Measurements from ENCODE around the gene UTP25.

DNA sequence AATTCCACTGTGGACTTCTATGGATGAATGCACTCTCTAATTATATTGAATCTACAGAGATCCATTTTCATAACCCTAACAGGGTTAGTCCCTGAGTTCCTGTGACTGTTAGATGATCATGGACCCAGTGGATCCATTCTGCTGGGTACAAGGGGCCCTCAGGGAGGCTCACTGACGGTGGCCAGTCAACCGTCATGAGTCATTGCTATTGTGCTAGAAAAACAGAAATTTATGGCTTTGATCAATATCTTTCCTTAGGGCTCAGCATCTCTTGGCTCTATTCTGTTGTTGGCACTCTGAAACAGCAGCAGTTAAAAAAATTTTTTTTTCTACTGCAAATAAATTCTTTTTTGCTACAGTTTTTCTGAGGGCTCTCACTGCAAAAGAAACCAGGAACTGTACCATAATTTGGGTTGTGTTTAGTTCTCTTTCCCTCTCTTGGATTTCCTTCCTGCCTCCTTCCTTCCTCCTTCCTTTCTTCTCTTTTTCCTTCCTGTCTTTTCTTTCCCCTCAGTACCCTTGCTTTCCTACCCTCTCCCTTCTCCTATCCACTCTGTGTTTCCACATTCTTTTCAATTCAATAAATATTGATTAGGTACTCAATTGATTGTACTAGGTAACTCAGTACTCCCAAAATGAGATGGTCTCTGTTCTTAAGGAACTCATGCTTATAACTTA, 49.5 kb downstream of the UTP25 start:
- TF ChIP-seq, protein P1, sequence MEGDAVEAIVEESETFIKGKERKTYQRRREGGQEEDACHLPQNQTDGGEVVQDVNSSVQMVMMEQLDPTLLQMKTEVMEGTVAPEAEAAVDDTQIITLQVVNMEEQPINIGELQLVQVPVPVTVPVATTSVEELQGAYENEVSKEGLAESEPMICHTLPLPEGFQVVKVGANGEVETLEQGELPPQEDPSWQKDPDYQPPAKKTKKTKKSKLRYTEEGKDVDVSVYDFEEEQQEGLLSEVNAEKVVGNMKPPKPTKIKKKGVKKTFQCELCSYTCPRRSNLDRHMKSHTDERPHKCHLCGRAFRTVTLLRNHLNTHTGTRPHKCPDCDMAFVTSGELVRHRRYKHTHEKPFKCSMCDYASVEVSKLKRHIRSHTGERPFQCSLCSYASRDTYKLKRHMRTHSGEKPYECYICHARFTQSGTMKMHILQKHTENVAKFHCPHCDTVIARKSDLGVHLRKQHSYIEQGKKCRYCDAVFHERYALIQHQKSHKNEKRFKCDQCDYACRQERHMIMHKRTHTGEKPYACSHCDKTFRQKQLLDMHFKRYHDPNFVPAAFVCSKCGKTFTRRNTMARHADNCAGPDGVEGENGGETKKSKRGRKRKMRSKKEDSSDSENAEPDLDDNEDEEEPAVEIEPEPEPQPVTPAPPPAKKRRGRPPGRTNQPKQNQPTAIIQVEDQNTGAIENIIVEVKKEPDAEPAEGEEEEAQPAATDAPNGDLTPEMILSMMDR (conservative IDR thresholded peaks at IDR 0.05; ENCODE audit: low read depth, low read length) = no peak
- TF ChIP-seq, protein P2, sequence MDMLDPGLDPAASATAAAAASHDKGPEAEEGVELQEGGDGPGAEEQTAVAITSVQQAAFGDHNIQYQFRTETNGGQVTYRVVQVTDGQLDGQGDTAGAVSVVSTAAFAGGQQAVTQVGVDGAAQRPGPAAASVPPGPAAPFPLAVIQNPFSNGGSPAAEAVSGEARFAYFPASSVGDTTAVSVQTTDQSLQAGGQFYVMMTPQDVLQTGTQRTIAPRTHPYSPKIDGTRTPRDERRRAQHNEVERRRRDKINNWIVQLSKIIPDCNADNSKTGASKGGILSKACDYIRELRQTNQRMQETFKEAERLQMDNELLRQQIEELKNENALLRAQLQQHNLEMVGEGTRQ (IDR thresholded peaks at IDR 0.05; ENCODE audit: low read depth, low read length) = no peak
- TF ChIP-seq RAD21 (IDR thresholded peaks at IDR 0.05; ENCODE audit: low read length) = no peak
- no peak for TF ChIP-seq POLR2A (IDR thresholded peaks at IDR 0.05; ENCODE audit: low read depth, low read length)
- no peak for TF ChIP-seq SMC3 (IDR thresholded peaks at IDR 0.05; ENCODE audit: low read depth, low read length)
- TF ChIP-seq BHLHE40 (IDR thresholded peaks at IDR 0.05; ENCODE audit: low read depth, low read length) = no peak
- TF ChIP-seq RCOR1 (IDR thresholded peaks at IDR 0.05; ENCODE audit: insufficient replicate concordance, low read length) = no peak
